ENCODE results near the gene STAP2. TPM values are rescaled to one million over a fixed set of nuclear protein-coding genes. Genes with fewer than 3 reads are reported as not detected.

The STAP2 gene
- total and polyA plus RNA-seq, 9 of the 15 experiments (the other 6 are each of a cell fraction or from before 2014, with no cell fraction given): 1.2 to 9.8 (median 4.5) TPM

GRCh38 chr19:4362831-4363545 lies 24.4 kb upstream of the STAP2 start:
- FAIRE-seq (no peak), ATAC-seq (no peak), DNase-seq (ENCODE audit: extremely low read depth in 1 of 4, low spot score in 3 of 4) (no peak)
- H3K9me1 ChIP-seq (ENCODE audit: control insufficient read depth, insufficient read depth, low read length): no peaks in the 10 kb centered on the region
- peaks cover 96% of the 10 kb centered on the region; the same call in 2 of the 3 replicates for H3K36me3 ChIP-seq (ENCODE audit: control insufficient read depth, insufficient read depth, low read length)
- peaks cover 13% of the 10 kb centered on the region for H3K79me2 ChIP-seq (ENCODE audit: control insufficient read depth, insufficient read depth, low read length)
- no peaks in the 10 kb centered on the region for H3K9me3 ChIP-seq (replicated peaks; ENCODE audit: control insufficient read depth, insufficient read depth, low read depth, low read length)
- no peaks in the 10 kb centered on the region for H3K27me3 ChIP-seq (ENCODE audit: control insufficient read depth in 2 of 2, insufficient read depth in 2 of 2, low read length in 2 of 2)
- peak overlapping the region in 1 of 2 experiments; percentile 52; a peak in 1 of 4 replicates for H3K9ac ChIP-seq (ENCODE audit: insufficient read depth in 1 of 2, low read depth in 2 of 2, low read length in 2 of 2)
- H3K4me2 ChIP-seq (ENCODE audit: insufficient read depth, low read length): no peak overlapping the region
- intact Hi-C loops (cut with micrococcal nuclease): no loop called here
- no peak overlapping the region for H2AFZ ChIP-seq (ENCODE audit: low read depth, low read length)
- in situ Hi-C loops (cut with MboI): no loop called here
- H3K4me1 ChIP-seq (replicated peaks in 1 of 2; ENCODE audit: control insufficient read depth in 2 of 2, insufficient read depth in 2 of 2, low read length in 2 of 2): peaks cover 0 to 80% of the 10 kb centered on the region in 2 experiments; a peak in 2 of 5 replicates
- WGBS (ENCODE audit: insufficient coverage, low coverage, missing lambda C conversion rate): 91% methylated on average over 22 of the region's 22 CpGs
- no peak overlapping the region for H3K27ac ChIP-seq (ENCODE audit: extremely low read depth, low read depth, low read length)
- BruUV-seq (replicated peaks): no TSS peak
- CTCF ChIA-PET (ENCODE audit: low intra/inter-chr PET ratio): no interaction called here
- TF ChIP-seq POLR2G (IDR thresholded peaks at IDR 0.05; ENCODE audit: low read depth, low read length): peak; percentile 63
- 0 out of 2 replicates have a peak, but pooled peaks have one; percentile 12 for TF ChIP-seq RBFOX2 (IDR thresholded peaks at IDR 0.05; ENCODE audit: low read depth, low read length)
- TF ChIP-seq ZNF384 (IDR thresholded peaks at IDR 0.05; ENCODE audit: low read depth, low read length): no peak
- no peak for TF ChIP-seq SUPT5H (IDR thresholded peaks at IDR 0.05)
- TF ChIP-seq SREBF2 (CRISPR knock-in tag; IDR thresholded peaks at IDR 0.05): no peak
- TF ChIP-seq ZNF639 (CRISPR knock-in tag; conservative IDR thresholded peaks at IDR 0.05 in 1 of 2, IDR thresholded peaks at IDR 0.05 in 1 of 2): no peak
- TF ChIP-seq POLR2A (conservative IDR thresholded peaks at IDR 0.05): 0 out of 2 replicates have a peak, but pooled peaks have one; percentile 16
- peak in 1 of 3 experiments; percentile 23; a peak in 1 of 6 replicates for TF ChIP-seq CTCF (IDR thresholded peaks at IDR 0.05 in 2 of 3, conservative IDR thresholded peaks at IDR 0.05 in 1 of 3; ENCODE audit: insufficient read depth in 2 of 3, low read depth in 1 of 3, low read length in 3 of 3)
- no peak for TF ChIP-seq TEAD1 (CRISPR knock-in tag; IDR thresholded peaks at IDR 0.05)
- no peak for TF ChIP-seq ZNF395 (CRISPR knock-in tag; IDR thresholded peaks at IDR 0.05)
- no peak for TF ChIP-seq ZBTB1 (CRISPR knock-in tag; IDR thresholded peaks at IDR 0.05; ENCODE audit: borderline replicate concordance, low read depth)
- peaks cover 4% of the 10 kb centered on the region; the same call in 1 of the 2 replicates for H4K20me1 ChIP-seq (replicated peaks; ENCODE audit: control insufficient read depth, insufficient read depth, low read length)
- POLR2A ChIA-PET: interaction anchor here (1.0 to 4.8 kb wide), 4 partner anchors 9 to 20 kb away, joined by 4 to 29 read pairs (median 5); no protein-coding TSS in a partner anchor
- no peak overlapping the region for H3K4me3 ChIP-seq
